Stimulated activated CD8-positive, alpha-beta memory T cell treated with anti-CD3 and anti-CD28 coated beads, Interleukin-4, amount 100 ng/mL, for 24 hours (primary cell): ENCODE measurements around the gene SUPT20H.
"Not testable (repeated sequence)": the region's sequence is repeated elsewhere in the genome, so short reads cannot be mapped to it uniquely, and the experiment has no call there.

ENCODE experiments used
- DNase-seq: peaks from one replicate; pipeline ENCODE4 v3.0.0-alpha.2; 2020; ENCODE audit warnings: low read depth

The SUPT20H gene

GRCh38 chr13:37069597-37070103 is 10.2 kb upstream of the SUPT20H start:
- no peak for DNase-seq

GRCh38 chr13:37068962-37069361 is 9.5 kb upstream of the SUPT20H start:
- DNase-seq, result no peak

- no peak for DNase-seq
Measured at GRCh38 chr13:37067874-37068273, 8.4 kb upstream of the SUPT20H start.

- DNase-seq, result no peak
Measured at GRCh38 chr13:37065890-37066526, 6.5 kb upstream of the SUPT20H start.

- no peak for DNase-seq
Measured at GRCh38 chr13:37059848-37060192, 332 bp upstream of the SUPT20H start.

GRCh38 chr13:37056228-37056627 is 3.3 kb downstream of the SUPT20H start:
- not testable (repeated sequence) for DNase-seq

- not testable (repeated sequence) for DNase-seq
Measured at GRCh38 chr13:37053111-37053510, 6.4 kb downstream of the SUPT20H start.

GRCh38 chr13:37049810-37050209 is 9.7 kb downstream of the SUPT20H start:
- DNase-seq, result no peak

GRCh38 chr13:37047846-37048245 is 11.6 kb downstream of the SUPT20H start:
- DNase-seq, result no peak

GRCh38 chr13:37047032-37047431 is 12.5 kb downstream of the SUPT20H start:
- DNase-seq, result no peak

- no peak for DNase-seq
Measured at GRCh38 chr13:37046062-37046461, 13.4 kb downstream of the SUPT20H start.

GRCh38 chr13:37040789-37041188 is 18.7 kb downstream of the SUPT20H start:
- DNase-seq, result no peak

- DNase-seq, result no peak
Measured at GRCh38 chr13:37039896-37040295, 19.6 kb downstream of the SUPT20H start.

- DNase-seq, result no peak
Measured at GRCh38 chr13:37037241-37037640, 22.2 kb downstream of the SUPT20H start.

- no peak for DNase-seq
Measured at GRCh38 chr13:37029617-37030016, 29.9 kb downstream of the SUPT20H start.

GRCh38 chr13:37027639-37028038 is 31.8 kb downstream of the SUPT20H start:
- DNase-seq, result no peak

GRCh38 chr13:37026771-37027170 is 32.7 kb downstream of the SUPT20H start:
- DNase-seq, result no peak

GRCh38 chr13:37023871-37024270 is 35.6 kb downstream of the SUPT20H start:
- DNase-seq, result no peak

GRCh38 chr13:37014609-37015008 is 44.9 kb downstream of the SUPT20H start:
- DNase-seq, result no peak

GRCh38 chr13:37011788-37012187 is 47.7 kb downstream of the SUPT20H start:
- no peak for DNase-seq

GRCh38 chr13:37011002-37011401 is 48.5 kb downstream of the SUPT20H start:
- no peak for DNase-seq

GRCh38 chr13:37010424-37010823 is 49.1 kb downstream of the SUPT20H start:
- DNase-seq, result no peak

GRCh38 chr13:37009692-37010091 is 49.8 kb downstream of the SUPT20H start:
- DNase-seq, result no peak

GRCh38 chr13:37001921-37002250 is 57.6 kb downstream of the SUPT20H start:
- no peak for DNase-seq
